ENCODE results near the gene NPY2R. TPM values are rescaled to one million over a fixed set of nuclear protein-coding genes. Genes with fewer than 3 reads are reported as not detected.

The NPY2R gene
- total RNA-seq, 4 donors from 2014 or later: 0.65 to 1.1 TPM; not detected in 2

Other genes starting within 250 kb of the NPY2R start
- 1 to 10 TPM; 1.2 to 2.4 (median 1.9) TPM for gene MAP9, start 168.3 kb downstream of the NPY2R start, total RNA-seq